ENCODE data around the gene DHX9.

GRCh38 chr1:182930985-182931384, 91.8 kb downstream of the DHX9 start:
- TF ChIP-seq CTCF (IDR thresholded peaks at IDR 0.05) (no peak), POLR2A (IDR thresholded peaks at IDR 0.05) (no peak), POLR2AphosphoS5 (IDR thresholded peaks at IDR 0.05) (no peak), EP300 (IDR thresholded peaks at IDR 0.05) (no peak)
